Activated naive CD8-positive, alpha-beta T cell treated with anti-CD3 and anti-CD28 coated beads, Interleukin-2, amount 50 U/mL, for 24 hours (primary cell): Measurements from ENCODE around the gene LIPT1.
"Not testable (repeated sequence)": the region's sequence is repeated elsewhere in the genome, so short reads cannot be mapped to it uniquely, and the experiment has no call there.

Source experiments
- ATAC-seq: fragments of 150-1000 bp; cut with Tn5 transposase; one replicate; pipeline ENCODE4 v1.10.0; 2021
- DNase-seq: peaks from one replicate; pipeline ENCODE4 v3.0.0; 2021
- H3K27ac Mint-ChIP-seq: one replicate; pipeline ENCODE4 v1.8.0; 2021; ENCODE audit warnings: mild to moderate bottlenecking, mixed read lengths
- H3K27me3 Mint-ChIP-seq: one replicate; pipeline ENCODE4 v1.8.0; 2021; ENCODE audit warnings: mixed read lengths
- H3K36me3 Mint-ChIP-seq: one replicate; pipeline ENCODE4 v1.8.0; 2021; ENCODE audit warnings: low read depth, mixed read lengths
- H3K4me1 Mint-ChIP-seq: one replicate; pipeline ENCODE4 v1.8.0; 2021; ENCODE audit warnings: mixed read lengths
- H3K4me3 Mint-ChIP-seq: one replicate; pipeline ENCODE4 v1.8.0; 2021; ENCODE audit warnings: mild to moderate bottlenecking, moderate library complexity, mixed read lengths
- H3K9me3 Mint-ChIP-seq: one replicate; pipeline ENCODE4 v1.8.0; 2021; ENCODE audit warnings: mixed read lengths

The LIPT1 gene

DNA sequence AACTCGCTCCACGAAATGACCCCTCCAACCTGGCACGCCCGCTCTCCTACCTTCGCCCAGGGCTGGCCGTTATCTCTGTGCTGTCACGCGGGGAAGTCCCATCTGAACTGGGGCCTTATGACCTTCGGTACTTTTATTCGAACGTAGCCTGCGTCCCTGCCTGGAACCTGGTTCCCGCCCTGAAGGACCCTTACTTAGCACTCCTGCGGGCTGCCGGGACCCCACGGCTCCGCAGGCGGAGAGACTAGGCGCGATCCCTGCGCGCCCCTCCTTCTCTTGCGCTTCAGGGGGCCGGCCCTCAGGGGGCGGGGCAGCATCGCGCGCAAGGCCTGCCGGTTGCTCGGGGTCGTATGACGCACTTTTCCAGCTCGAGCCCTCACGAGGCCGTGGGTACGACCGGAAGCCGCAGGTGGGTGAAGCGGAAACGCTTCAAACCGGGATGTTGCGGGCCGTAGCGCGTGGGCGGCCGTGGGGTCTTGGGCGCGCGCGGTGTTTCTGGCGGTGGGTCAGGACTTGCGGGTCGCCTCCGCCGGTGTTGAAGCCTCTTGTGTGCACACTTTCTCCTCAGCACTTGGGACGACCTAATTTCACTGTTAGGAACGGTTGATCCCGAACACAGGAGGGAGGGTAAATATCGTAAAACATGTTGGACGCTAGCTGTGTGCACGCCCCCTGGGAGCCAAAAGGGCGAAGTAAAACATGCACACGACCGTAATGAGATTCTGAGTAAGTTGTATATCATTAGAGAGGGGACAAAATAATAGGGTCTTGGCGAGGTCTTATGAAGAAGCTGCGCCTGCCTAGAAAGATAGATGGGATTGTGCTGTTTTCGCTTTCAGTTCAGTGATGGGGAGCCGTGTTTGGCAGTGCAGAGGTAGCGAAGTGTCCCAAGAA lies at the start of gene LIPT1, which contains the start of gene TSGA10:
Gene LIPT1, plus strand, starts transcription at position 325 of the 894 bp plus-strand sequence. CDS start 6,991 bp downstream, outside the sequence.
Gene TSGA10, minus strand, starts transcription at position 300 of the 894 bp plus-strand sequence. CDS start 45,503 bp downstream, outside the sequence.
- H3K36me3 Mint-ChIP-seq, result peaks cover 18% of the 10 kb centered on the region
- no peaks in the 10 kb centered on the region for H3K27me3 Mint-ChIP-seq
- DNase-seq, result peak; percentile 94
- peaks cover 32% of the 10 kb centered on the region for H3K4me1 Mint-ChIP-seq
- ATAC-seq, result peak; percentile 96
- no peaks in the 10 kb centered on the region for H3K9me3 Mint-ChIP-seq
- H3K27ac Mint-ChIP-seq, result peak within 1 kb of the TSS; percentile 96
- no peak within 1 kb of the TSS for H3K4me3 Mint-ChIP-seq

GRCh38 chr2:99106913-99107312 lies 47.9 kb upstream of the LIPT1 start:
- H3K4me3 Mint-ChIP-seq, result no peak overlapping the region
- no peaks in the 10 kb centered on the region for H3K4me1 Mint-ChIP-seq
- H3K27ac Mint-ChIP-seq, result no peak overlapping the region
- H3K36me3 Mint-ChIP-seq, result no peaks in the 10 kb centered on the region
- H3K27me3 Mint-ChIP-seq, result no peaks in the 10 kb centered on the region
- DNase-seq, result no peak
- no peaks in the 10 kb centered on the region for H3K9me3 Mint-ChIP-seq
- ATAC-seq, result no peak

- H3K36me3 Mint-ChIP-seq, result no peaks in the 10 kb centered on the region
- no peaks in the 10 kb centered on the region for H3K27me3 Mint-ChIP-seq
- DNase-seq, result no peak
- ATAC-seq, result no peak
- H3K4me1 Mint-ChIP-seq, result no peaks in the 10 kb centered on the region
- no peaks in the 10 kb centered on the region for H3K9me3 Mint-ChIP-seq
- no peak overlapping the region for H3K27ac Mint-ChIP-seq
- no peak overlapping the region for H3K4me3 Mint-ChIP-seq
These were observed 43.5 kb upstream of the LIPT1 start for GRCh38 chr2:99111236-99111635.

- Mint-ChIP-seq H3K36me3 (no peaks in the 10 kb centered on the region), H3K4me3 (no peak overlapping the region), H3K27ac (no peak overlapping the region), H3K9me3 (no peaks in the 10 kb centered on the region), H3K4me1 (no peaks in the 10 kb centered on the region), H3K27me3 (no peaks in the 10 kb centered on the region)
- no peak for ATAC-seq
- no peak for DNase-seq
These were observed 42.8 kb upstream of the LIPT1 start for GRCh38 chr2:99111945-99112344.

GRCh38 chr2:99112617-99113016 lies 42.1 kb upstream of the LIPT1 start:
- DNase-seq (no peak), ATAC-seq (no peak)
- no peak overlapping the region for H3K4me3 Mint-ChIP-seq
- H3K9me3 Mint-ChIP-seq, result no peaks in the 10 kb centered on the region
- no peak overlapping the region for H3K27ac Mint-ChIP-seq
- no peaks in the 10 kb centered on the region for H3K36me3 Mint-ChIP-seq
- H3K27me3 Mint-ChIP-seq, result no peaks in the 10 kb centered on the region
- no peaks in the 10 kb centered on the region for H3K4me1 Mint-ChIP-seq

DNA sequence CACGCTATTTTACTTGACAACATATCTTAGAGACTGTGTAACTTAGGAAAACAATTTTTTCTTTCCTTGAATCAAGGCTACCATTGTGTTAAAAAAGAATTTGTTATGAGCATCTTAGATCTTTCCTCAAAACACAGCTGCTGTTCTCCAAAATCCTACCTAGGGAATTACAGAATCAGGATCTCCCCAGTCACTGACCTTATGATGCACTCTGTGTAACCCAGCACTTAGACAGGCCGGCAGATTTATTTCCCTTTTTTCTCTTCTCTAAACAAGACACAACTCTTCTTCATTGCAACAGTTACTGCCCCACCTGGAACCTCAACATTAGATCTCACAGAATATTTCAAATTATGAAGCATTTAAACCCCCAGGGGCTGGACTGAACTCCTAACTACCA lies 26.8 kb upstream of the LIPT1 start:
- no peak for ATAC-seq
- Mint-ChIP-seq H3K9me3 (peaks cover 73% of the 10 kb centered on the region), H3K4me3 (no peak overlapping the region), H3K36me3 (peaks cover 52% of the 10 kb centered on the region), H3K27me3 (no peaks in the 10 kb centered on the region), H3K4me1 (no peaks in the 10 kb centered on the region), H3K27ac (no peak overlapping the region)
- no peak for DNase-seq

DNA sequence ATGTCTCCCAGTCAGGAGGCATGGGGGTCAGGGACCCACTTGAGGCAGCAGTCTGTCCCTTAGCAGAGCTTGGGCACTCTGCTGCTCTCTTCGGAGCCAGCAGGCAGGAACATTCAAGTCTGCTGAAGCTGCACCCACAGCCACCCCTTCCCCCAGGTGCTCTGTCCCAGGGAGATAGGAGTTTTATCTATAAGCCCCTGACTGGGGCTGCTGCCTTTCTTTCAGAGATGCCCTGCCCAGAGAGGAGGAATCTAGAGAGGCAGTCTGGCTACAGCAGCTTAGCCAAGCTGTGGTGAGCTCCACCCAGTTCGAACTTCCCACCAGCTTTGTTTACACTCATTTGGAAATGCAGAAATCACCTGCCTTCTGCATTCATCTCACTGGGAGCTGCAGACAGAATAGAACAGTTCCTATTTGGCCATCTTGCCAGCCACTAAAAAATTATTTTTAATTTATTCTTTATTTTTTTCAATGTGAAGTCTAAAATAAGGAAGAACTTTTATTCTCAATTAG lies 19.7 kb upstream of the LIPT1 start:
- H3K27ac Mint-ChIP-seq, DNase-seq, ATAC-seq, H3K27me3 Mint-ChIP-seq, H3K4me3 Mint-ChIP-seq: not testable (repeated sequence)
- Mint-ChIP-seq H3K4me1 (peaks cover 10% of the 10 kb centered on the region), H3K36me3 (peaks cover 24% of the 10 kb centered on the region), H3K9me3 (peaks cover 49% of the 10 kb centered on the region)

GRCh38 chr2:99139003-99139402 lies 15.8 kb upstream of the LIPT1 start:
- no peak overlapping the region for H3K4me3 Mint-ChIP-seq
- H3K9me3 Mint-ChIP-seq, result peaks cover 18% of the 10 kb centered on the region
- H3K4me1 Mint-ChIP-seq, result peaks cover 27% of the 10 kb centered on the region
- DNase-seq, result no peak
- no peak for ATAC-seq
- H3K36me3 Mint-ChIP-seq, result peaks cover 15% of the 10 kb centered on the region
- H3K27me3 Mint-ChIP-seq, result peaks cover 4% of the 10 kb centered on the region
- H3K27ac Mint-ChIP-seq, result no peak overlapping the region

GRCh38 chr2:99140056-99140859 lies 14.5 kb upstream of the LIPT1 start:
- Mint-ChIP-seq H3K27me3 (peaks cover 4% of the 10 kb centered on the region), H3K27ac (peak overlapping the region; percentile 94), H3K4me3 (peak overlapping the region; percentile 90), H3K9me3 (peaks cover 11% of the 10 kb centered on the region), H3K36me3 (peaks cover 7% of the 10 kb centered on the region), H3K4me1 (peaks cover 27% of the 10 kb centered on the region)
- ATAC-seq (no peak), DNase-seq (no peak)

GRCh38 chr2:99140860-99141109 lies 14.0 kb upstream of the LIPT1 start:
- Mint-ChIP-seq H3K27me3 (peaks cover 4% of the 10 kb centered on the region), H3K4me3 (peak overlapping the region; percentile 90), H3K27ac (peak overlapping the region; percentile 94), H3K4me1 (peaks cover 27% of the 10 kb centered on the region), H3K36me3 (peaks cover 3% of the 10 kb centered on the region), H3K9me3 (peaks cover 8% of the 10 kb centered on the region)
- ATAC-seq (peak; percentile 38), DNase-seq (no peak)

GRCh38 chr2:99141110-99142108 lies 13.4 kb upstream of the LIPT1 start, which contains the start of gene C2orf15:
Gene C2orf15, plus strand, starts transcription at chr2:99141707. Its CDS starts 8,852 bp downstream, at chr2:99150559.
- Mint-ChIP-seq H3K36me3 (no peaks in the 10 kb centered on the region), H3K27ac (peak within 1 kb of the TSS; percentile 94), H3K9me3 (peaks cover 4% of the 10 kb centered on the region), H3K4me3 (peak within 1 kb of the TSS; percentile 90), H3K4me1 (peaks cover 27% of the 10 kb centered on the region), H3K27me3 (peaks cover 4% of the 10 kb centered on the region)
- ATAC-seq (peak; percentile 94), DNase-seq (peak; percentile 97)

DNA sequence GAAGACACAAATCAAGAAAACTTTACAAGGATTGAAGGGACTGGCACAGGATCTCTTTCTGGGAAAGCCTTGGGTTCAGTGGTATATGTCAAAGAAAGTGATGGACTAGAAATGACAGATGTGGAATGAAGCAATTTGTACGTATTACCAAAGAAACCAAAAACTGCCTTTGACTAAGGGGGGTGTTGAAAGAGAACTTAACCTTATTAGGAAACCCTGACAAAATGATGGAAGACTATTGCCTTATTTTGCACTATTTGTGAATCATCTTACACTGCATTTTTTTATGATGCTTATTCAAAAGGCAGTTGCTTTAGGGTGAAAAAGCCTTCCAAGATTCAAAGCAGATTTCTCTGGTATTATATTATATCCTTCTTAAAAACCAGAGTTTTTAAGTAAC lies 4.1 kb upstream of the LIPT1 start:
- ATAC-seq, result no peak
- H3K36me3 Mint-ChIP-seq, result peaks cover 2% of the 10 kb centered on the region
- DNase-seq, result no peak
- H3K9me3 Mint-ChIP-seq, result no peaks in the 10 kb centered on the region
- peaks cover 14% of the 10 kb centered on the region for H3K4me1 Mint-ChIP-seq
- no peak overlapping the region for H3K4me3 Mint-ChIP-seq
- H3K27ac Mint-ChIP-seq, result no peak overlapping the region
- H3K27me3 Mint-ChIP-seq, result no peaks in the 10 kb centered on the region

DNA sequence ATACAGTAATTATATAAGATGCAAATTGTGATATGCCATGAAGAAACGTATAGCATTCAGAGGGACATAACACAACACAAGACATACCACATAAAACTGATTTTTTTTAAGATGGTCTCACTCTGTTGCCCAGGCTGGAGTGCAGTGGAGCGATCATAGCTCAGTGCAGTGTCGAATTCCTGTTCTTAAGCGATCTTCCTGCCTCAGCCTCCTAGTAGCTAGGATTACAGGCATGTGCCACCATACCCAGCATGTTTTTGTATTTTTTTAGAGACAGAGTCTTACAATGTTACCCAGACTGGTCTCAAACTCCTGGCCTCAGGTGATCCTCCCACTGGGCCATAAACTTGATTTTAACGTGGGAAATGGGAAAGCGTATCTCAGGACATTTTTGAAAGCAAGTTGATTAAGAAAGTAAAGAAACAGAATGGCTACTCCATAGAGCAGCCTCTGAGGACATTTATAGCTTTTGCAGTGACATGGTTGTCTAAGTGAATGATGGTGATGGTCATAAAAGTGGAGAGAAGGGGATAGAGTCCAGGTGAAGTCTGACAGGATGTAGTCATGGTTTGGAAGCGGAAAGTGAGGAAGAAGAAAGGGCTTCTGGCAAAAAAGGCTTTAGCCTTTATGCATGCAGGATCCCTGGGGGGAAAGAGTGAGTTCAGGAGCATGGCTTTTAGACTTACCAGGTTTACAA lies 2.4 kb upstream of the LIPT1 start:
- H3K27ac Mint-ChIP-seq, result no peak overlapping the region
- peaks cover 8% of the 10 kb centered on the region for H3K36me3 Mint-ChIP-seq

More for the DNA sequence above, 2.4 kb upstream of the LIPT1 start:
- no peaks in the 10 kb centered on the region for H3K9me3 Mint-ChIP-seq
- H3K4me3 Mint-ChIP-seq, result no peak overlapping the region
- ATAC-seq (no peak), DNase-seq (no peak)
- H3K27me3 Mint-ChIP-seq, result no peaks in the 10 kb centered on the region
- H3K4me1 Mint-ChIP-seq, result peaks cover 29% of the 10 kb centered on the region
